Retina (tissue), 1 donor: ENCODE results near the gene ZNF304.
A peak's percentile ranks its signal among the peaks of the same experiment; 100 is the strongest.
"Not testable (repeated sequence)": the region's sequence is repeated elsewhere in the genome, so short reads cannot be mapped to it uniquely, and the experiment has no call there.

ENCODE experiments used
- DNase-seq: peaks from one replicate; pipeline ENCODE4 v3.0.0-alpha.2; 2016

The ZNF304 gene

DNA sequence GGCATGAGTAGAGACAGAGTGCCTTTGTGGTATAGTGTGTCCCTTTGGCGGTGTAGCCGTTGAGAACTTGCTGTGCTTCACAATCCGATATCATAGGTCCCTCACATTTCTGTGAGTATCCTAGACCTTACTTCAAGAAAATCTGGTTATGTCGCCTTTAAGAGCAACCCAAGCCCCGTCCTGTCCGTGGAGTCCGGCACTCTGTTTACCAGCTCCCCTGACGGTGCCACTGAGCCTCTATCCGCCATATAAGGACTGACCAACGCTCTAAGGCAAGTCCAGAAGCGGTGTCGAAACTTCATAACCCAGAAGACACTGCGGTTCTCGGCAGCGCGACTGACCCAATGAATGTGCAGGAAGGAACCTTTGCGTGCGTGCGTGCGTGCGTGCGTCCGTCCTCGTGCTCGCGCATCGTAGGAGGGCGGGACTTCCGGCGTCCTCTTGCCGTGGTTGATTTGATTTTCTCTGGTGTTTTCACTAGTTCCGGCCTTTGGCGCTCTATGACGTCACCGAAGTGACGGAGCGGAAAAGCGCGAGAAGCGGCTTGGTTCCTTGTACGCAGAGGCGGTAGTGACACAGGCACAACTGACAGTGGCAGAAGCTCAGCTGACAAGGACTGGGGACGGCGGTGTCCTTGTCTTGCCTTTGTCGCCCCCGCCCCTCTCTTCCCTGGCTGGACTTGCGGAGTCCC lies 12.1 kb downstream of the ZNF304 start, which contains the start of the genes TRAPPC2B and ZNF547:
TSS of gene TRAPPC2B (plus strand) at position 555 of the 691 bp plus-strand sequence. CDS start 1,283 bp downstream, outside the sequence.
TSS of gene ZNF547 (plus strand) at position 555 of the 691 bp plus-strand sequence. CDS start 5,005 bp downstream, outside the sequence.
- peak; percentile 100 for DNase-seq

DNA sequence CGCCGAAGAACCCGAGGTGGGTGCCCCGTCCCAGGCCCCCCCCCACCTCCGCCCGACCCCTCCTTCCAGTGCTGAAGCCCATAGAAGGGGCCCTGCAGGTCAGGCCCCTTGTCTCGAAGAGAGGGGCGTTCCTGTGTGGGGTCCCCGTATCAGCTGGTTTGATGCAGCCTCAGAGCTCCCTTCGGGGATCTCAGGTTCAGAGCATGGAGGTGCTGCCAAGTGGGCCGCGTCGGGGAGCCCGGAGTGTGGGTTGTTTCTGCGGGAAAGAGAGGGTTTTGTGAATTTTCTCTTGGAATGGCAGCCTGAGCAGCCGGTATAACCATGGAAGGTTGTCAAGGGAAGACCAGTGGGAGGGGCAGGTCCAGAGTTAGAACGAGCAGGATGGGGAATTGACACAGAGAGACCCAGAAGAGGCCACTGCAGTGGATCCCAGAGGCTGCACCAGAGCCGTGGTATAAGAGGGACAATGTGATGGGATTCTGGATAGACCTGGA lies 12.7 kb downstream of the ZNF304 start:
- DNase-seq, result peak; percentile 40

DNA sequence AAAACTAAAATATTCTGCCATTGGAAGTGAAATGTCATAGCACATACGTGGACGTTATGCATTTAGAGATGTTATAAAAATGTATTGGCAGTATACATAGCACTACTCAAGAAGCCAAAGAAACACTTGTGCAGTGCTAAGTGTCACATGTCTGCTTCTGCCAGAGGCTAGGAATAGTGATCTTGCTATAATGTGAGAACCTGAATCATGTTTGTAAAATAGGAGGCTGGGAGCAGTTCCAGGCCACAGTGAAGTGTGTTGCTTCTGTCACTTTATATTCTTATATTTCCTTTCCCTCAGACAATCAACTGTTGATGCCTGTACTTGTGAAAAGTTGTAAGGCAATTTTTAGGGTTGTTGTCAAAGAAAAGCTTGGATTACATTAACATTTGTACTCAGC lies 15.7 kb downstream of the ZNF304 start:
- DNase-seq, result no peak

DNA sequence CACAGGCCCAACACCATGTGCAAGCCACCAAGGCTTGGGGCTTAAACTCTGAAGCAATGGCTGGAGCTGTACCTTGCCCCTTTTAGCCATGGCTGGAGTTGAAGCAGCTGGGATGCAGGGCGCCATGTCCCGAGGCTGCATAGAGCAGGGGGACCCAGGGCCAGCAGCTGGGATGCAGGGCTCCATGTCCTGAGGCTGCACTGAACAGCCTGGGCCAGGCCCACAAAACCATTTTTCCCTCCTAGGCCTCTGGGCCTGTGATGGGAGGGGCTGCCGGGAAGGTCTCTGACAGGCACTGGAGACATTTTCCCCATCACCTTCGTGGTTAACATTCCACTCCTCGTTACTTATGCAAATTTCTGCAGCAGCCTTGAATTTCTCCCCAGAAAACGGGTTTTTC lies 23.1 kb downstream of the ZNF304 start:
- DNase-seq, result no peak

DNA sequence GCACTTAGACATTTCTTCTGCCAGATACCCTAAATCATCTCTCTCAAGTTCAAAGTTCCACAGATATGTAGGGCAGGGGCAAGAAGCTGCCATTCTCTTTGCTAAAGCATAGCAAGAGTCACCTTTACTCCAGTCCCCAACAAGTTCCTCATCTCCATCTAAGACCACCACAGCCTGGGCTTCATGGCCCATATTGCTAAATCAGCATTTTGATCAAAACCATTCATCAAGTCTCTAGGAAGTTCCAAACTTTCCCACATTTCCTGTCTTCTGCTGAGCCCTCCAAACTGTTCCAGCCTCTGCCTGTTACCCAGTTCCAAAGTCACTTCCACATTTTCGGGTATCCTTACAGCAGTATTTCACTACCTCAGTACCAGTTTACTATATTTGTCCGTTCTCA lies 23.6 kb downstream of the ZNF304 start:
- not testable (repeated sequence) for DNase-seq

DNA sequence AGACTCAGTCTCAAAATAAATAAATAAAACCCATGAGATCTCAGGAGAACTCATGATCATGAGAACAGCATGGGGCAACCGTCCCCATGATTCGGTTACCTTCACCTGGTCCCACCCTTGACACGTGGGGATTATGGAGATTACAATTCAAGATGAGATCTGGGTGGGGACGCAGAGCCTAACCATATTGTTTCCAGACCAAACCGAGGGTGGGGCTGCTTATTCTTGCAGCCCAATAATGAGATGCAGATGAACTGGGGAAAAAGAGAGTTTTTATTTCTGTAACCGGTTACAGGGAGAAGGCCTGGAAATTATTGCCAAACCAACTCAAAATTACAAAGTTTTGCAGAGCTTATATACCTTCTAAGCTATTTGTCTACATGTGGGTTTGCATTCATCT lies 25.1 kb downstream of the ZNF304 start:
- no peak for DNase-seq

DNA sequence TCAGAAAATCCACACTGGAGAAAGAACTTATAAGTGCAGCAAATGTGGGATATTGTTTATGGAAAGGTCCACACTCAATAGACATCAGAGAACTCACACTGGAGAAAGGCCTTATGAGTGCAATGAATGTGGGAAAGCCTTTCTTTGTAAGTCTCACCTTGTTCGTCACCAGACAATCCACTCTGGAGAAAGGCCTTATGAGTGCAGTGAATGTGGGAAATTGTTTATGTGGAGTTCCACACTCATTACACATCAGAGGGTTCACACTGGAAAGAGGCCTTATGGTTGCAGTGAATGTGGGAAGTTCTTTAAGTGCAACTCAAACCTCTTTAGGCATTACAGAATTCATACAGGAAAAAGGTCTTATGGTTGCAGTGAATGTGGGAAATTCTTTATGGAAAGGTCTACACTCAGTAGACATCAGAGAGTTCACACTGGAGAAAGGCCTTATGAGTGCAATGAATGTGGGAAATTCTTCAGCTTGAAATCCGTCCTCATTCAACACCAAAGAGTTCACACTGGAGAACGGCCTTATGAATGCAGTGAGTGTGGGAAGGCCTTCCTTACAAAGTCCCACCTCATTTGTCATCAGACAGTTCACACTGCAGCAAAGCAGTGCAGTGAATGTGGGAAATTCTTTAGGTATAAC lies 26.6 kb downstream of the ZNF304 start:
- no peak for DNase-seq

DNA sequence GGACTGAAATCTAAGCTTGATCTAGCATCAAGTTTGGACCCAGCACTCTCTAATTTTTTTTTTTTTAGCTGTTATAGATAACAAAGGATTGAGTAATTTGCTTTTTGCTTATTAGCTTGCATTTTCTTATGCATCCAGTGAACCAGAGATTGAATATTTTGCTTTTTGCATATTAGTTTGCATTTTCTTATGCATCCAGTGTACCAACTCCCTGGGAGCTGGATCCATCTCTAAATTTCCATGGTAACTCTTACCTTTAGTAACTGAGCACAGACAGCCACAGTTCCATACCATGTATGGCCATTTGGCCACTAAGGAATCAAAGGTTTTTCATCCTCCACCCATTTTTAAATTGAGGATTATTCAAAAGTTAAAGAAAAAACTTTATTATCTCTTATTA lies 29.9 kb downstream of the ZNF304 start:
- no peak for DNase-seq

DNA sequence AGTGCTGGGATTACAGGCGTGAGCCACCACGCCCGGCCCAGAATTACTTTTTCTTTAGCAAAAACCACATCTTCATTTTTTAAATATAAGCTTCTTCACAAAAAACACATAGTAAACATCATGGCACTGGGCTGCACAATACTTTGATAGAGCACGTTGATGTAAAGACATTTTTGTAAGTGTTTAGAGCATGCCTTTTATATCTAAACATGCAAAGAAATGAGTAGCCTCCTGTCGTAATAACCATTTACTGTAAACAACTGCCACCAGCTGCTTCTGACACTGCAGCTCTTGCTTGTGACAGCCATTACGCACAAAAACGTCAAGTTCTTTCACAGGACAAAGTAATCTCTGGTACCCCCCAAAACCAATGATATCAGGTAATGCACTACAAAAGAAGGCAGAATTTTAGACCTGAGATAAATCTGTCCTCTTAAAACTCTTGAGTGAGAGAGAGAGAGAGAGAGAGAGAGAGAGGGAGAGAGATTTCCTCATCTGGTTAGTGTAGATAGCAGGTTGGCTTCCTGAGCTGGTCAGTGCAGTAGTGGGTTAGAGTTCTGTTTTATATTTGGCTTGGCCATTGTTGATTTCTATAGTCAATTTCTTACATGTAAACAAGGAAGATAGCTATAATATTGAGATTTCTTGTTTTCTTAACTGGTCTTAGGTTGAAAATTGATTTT lies 31.9 kb downstream of the ZNF304 start:
- no peak for DNase-seq

DNA sequence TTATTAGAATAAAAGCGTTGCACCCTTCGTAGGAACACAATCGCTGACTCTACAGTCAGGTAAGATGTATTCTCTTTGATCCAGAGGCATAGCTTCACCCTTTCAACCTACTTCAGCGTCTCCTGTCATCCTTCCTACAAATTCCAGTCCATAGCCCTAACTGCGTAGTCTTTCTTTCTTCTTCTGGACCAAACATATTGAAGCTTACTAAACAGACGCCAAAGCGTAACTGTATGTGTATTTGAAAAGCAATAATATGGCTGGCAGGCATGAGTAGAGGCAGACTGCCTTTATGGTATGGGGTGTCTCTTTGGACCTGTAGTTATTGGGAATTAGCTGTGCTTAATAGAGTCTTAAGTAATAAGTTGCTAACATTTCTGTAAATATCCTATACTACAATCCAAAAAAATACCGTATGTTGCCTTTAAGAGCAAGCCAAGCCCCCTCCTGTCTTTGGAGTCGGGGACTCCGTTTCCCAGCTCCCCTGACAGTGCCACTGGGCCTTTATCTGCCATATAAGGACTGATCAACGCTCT lies 38.2 kb downstream of the ZNF304 start:
- no peak for DNase-seq

DNA sequence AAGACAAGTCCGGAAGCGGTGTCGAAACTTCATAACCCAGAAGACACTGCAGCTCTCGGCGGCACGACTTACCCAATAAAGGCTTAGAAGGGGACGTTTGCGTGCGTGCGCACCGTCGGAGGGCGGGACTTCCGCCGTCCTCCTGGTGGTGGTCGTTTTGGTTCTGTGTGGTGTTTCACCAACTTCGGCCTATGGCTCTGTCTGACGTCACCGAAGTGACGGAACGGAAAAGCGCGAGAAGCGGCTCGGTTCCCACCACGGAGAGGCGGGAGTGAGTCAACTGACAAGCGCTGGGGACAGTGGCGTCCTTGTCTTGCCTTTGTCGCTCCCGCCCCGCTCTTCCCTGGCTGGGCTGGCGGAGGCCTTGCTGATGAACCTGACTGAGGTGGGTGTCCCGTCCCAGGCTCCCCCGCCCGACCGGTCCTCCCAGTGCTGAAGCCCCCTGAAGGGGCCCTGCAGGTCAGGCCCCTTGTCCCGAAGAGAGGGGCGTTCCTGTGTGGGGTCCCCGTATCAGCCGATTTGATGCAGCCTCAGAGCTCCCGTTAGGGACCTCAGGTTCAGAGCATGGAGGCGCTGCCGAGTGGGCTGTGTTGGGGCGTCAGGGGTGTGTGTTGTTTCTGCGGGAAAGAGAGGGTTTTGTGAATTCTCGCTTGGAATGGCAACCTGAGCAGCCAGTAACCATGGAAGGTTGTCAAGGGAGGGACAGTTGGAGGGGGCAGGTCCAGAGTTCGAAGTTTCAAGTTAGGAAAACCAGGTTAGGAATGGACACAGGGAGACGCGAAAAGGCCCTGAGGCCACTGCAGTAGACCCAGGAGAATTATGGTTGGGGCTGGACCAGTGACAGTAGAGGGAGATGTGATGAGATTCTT lies 38.9 kb downstream of the ZNF304 start, which contains the start of gene ZNF548:
TSS of gene ZNF548 (plus strand) at position 125 of the 869 bp plus-strand sequence. CDS start at position 371, 246 bp downstream.
- DNase-seq, result peak; percentile 97

DNA sequence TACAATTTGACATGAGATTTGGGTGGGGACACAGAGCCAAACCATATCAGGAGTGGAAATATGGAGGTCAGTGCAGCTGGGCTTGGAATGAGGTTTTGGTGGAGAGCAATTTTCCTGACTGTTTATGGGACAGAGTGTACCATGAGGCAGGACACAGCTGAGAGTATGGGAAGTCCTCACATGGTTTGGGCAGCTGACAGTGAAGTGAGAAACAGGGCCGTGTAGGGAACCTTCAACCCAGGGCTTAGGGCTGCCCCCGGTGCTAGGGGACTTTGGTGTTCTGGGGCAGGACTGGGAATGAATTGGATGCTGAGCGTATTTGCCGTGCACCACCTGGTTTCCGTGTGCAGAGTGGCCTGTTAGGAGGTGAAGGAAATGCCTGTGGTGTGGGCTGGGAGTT lies 44.6 kb downstream of the ZNF304 start:
- DNase-seq, result no peak

DNA sequence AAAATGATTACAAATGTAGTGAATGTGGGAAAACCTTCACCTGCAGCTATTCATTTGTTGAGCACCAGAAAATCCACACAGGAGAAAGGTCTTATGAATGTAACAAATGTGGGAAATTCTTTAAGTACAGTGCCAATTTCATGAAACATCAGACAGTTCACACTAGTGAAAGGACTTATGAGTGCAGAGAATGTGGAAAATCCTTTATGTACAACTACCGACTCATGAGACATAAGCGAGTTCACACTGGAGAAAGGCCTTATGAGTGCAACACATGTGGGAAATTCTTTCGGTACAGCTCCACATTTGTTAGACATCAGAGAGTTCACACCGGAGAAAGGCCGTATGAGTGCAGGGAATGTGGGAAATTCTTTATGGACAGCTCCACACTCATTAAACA lies 47.8 kb downstream of the ZNF304 start:
- no peak for DNase-seq

DNA sequence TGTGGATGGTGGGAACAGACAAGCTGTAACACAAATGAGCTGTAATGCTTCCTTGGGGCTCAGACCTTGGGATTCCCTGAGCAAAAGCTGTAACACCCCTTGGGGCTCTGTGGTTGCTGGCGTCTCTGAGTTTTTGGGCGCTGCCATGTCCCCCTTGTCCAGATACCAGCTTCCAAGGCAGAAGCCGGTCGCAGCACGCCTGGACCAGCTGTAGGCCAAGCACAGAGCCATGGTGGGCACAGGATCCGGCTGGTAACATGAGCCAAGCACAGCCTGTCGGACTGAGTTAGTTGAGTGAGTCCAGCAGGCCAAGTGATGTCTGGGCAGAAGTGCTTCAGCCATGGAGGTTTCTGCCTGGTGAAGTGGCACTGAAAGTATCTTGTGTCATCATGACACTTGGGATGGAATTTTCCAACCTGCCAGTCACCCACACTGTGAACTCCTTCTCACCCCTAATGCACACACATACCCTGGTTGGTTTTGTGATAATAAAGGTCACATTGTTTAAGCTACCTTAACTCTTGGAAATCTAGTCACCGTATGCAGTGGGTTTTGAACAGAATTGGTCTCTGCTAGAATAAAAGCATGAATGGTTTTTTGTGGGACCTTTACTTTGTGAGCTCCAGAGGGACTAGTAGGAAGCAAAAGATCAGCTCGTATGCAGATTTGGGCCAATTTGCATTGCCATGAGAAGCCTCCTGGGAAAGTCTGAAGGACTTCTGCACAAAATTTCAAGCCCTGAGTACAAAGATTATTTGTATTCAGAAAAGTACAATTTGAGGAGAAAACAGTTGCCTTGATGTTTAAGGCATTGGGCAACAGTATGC lies 52.9 kb downstream of the ZNF304 start:
- DNase-seq, result no peak

DNA sequence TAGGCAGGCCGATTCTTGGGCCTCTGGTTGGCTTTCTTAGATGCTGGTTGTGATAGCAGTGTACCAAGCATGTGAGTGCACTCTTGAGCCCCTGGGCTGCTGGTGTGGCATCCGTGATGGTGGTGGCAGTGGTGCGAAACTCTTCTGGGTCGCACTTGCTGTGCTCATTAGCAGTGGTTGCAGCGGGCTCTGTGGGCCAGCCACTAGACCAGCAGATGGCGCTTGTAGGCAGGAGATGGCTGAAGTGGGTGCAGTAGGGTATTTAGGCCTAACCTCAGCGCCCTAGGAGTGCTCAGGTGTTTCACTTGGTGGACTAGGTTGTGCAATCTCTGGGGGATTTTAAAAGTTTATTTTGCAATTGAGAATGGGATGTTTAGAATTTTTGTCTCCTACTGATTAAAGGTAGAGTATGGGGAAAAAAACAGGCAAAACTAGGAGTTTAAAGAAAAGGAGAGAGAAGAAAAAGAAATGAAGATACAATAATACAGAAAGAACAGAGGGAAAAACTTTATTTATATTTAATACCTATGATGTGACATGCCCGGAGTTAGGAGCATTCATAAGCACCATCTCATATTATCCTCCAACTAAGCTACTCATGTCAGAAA lies 55.5 kb downstream of the ZNF304 start:
- DNase-seq, result peak; percentile 64
